Activated CD4-positive, alpha-beta T cell treated with anti-CD3 and anti-CD28 coated beads, Interleukin-2, amount 10 ng/mL, durations not matched to agents 7 days and 5 days (primary cell): Measurements from ENCODE around the gene LMF1. TPM values are rescaled to one million over a fixed set of nuclear protein-coding genes. Genes with fewer than 3 reads are reported as not detected.
"Not testable (repeated sequence)": the region's sequence is repeated elsewhere in the genome, so short reads cannot be mapped to it uniquely, and the experiment has no call there.

Experiments used
- CTCF ChIA-PET: fragments of 350-600 bp; sonication (Branson Sonifier 250); formaldehyde crosslinking; loops from one replicate; lab custom pipeline; 2021; ENCODE audit warnings: antibody characterized with exemption; lab: Charles Lee
- POLR2A ChIA-PET: fragments of 350-600 bp; sonication (Branson Sonifier 250); formaldehyde crosslinking; loops from one replicate; lab custom pipeline; 2021; ENCODE audit warnings: antibody characterized with exemption; lab: Charles Lee
- DNase-seq: peaks from one replicate; pipeline ENCODE4 v3.0.0-alpha.2; 2020
- H3K27ac Mint-ChIP-seq: one replicate; pipeline ENCODE4 v1.8.0; 2021; ENCODE audit warnings: mild to moderate bottlenecking, moderate library complexity, mixed read lengths
- H3K27me3 Mint-ChIP-seq: one replicate; pipeline ENCODE4 v1.8.0; 2021; ENCODE audit warnings: mixed read lengths
- H3K36me3 Mint-ChIP-seq: one replicate; pipeline ENCODE4 v1.8.0; 2021; ENCODE audit warnings: low read depth, mixed read lengths
- H3K4me1 Mint-ChIP-seq: one replicate; pipeline ENCODE4 v1.8.0; 2021; ENCODE audit warnings: mixed read lengths
- H3K4me3 Mint-ChIP-seq: one replicate; pipeline ENCODE4 v1.8.0; 2021; ENCODE audit warnings: mild to moderate bottlenecking, moderate library complexity, mixed read lengths
- H3K9me3 Mint-ChIP-seq: one replicate; pipeline ENCODE4 v1.8.0; 2021; ENCODE audit warnings: mixed read lengths
- total RNA-seq, 2 experiments: library from RNA; stranded (reverse); gene quantifications; one replicate each; pipeline ENCODE4 v1.2.3, GENCODE V29; 2021

LMF1 gene
- total RNA-seq, 2 experiments from 2014 or later: 20.5 to 23.0 TPM

- POLR2A ChIA-PET: no interaction called here
- CTCF ChIA-PET: no interaction called here
- no peak overlapping the region for H3K4me3 Mint-ChIP-seq
These were observed 139.8 kb downstream of the LMF1 start for GRCh38 chr16:830871-831570.

GRCh38 chr16:830107-830870 lies 140.5 kb downstream of the LMF1 start:
- ChIA-PET CTCF (no interaction called here), POLR2A (no interaction called here)
- H3K36me3 Mint-ChIP-seq: no peaks in the 10 kb centered on the region
- no peak overlapping the region for H3K4me3 Mint-ChIP-seq
- no peaks in the 10 kb centered on the region for H3K27me3 Mint-ChIP-seq
- H3K9me3 Mint-ChIP-seq: peaks cover 3% of the 10 kb centered on the region
- H3K27ac Mint-ChIP-seq: no peak overlapping the region
- no peaks in the 10 kb centered on the region for H3K4me1 Mint-ChIP-seq
- DNase-seq: no peak

More at GRCh38 chr16:830871-831570, 139.8 kb downstream of the LMF1 start:
- no peak for DNase-seq
- Mint-ChIP-seq H3K9me3 (peaks cover 6% of the 10 kb centered on the region), H3K27me3 (no peaks in the 10 kb centered on the region), H3K27ac (no peak overlapping the region), H3K4me1 (no peaks in the 10 kb centered on the region), H3K36me3 (no peaks in the 10 kb centered on the region)

GRCh38 chr16:828891-829290 lies 141.9 kb downstream of the LMF1 start:
- H3K36me3 Mint-ChIP-seq: no peaks in the 10 kb centered on the region
- no peak for DNase-seq
- no peaks in the 10 kb centered on the region for H3K27me3 Mint-ChIP-seq
- ChIA-PET CTCF (no interaction called here), POLR2A (no interaction called here)
- no peak overlapping the region for H3K27ac Mint-ChIP-seq
- H3K9me3 Mint-ChIP-seq: no peaks in the 10 kb centered on the region
- H3K4me3 Mint-ChIP-seq: no peak overlapping the region
- H3K4me1 Mint-ChIP-seq: no peaks in the 10 kb centered on the region

GRCh38 chr16:827513-827912 lies 143.3 kb downstream of the LMF1 start:
- no peak for DNase-seq
- Mint-ChIP-seq H3K36me3 (no peaks in the 10 kb centered on the region), H3K27me3 (no peaks in the 10 kb centered on the region), H3K9me3 (no peaks in the 10 kb centered on the region), H3K4me1 (no peaks in the 10 kb centered on the region), H3K27ac (no peak overlapping the region), H3K4me3 (no peak overlapping the region)
- POLR2A ChIA-PET: no interaction called here
- CTCF ChIA-PET: no interaction called here

GRCh38 chr16:825341-826061 lies 145.3 kb downstream of the LMF1 start:
- no peaks in the 10 kb centered on the region for H3K36me3 Mint-ChIP-seq
- H3K4me1 Mint-ChIP-seq: peaks cover 3% of the 10 kb centered on the region
- ChIA-PET POLR2A (no interaction called here), CTCF (no interaction called here)
- no peak overlapping the region for H3K4me3 Mint-ChIP-seq
- DNase-seq: no peak
- H3K9me3 Mint-ChIP-seq: no peaks in the 10 kb centered on the region
- H3K27ac Mint-ChIP-seq: no peak overlapping the region
- H3K27me3 Mint-ChIP-seq: no peaks in the 10 kb centered on the region

GRCh38 chr16:824601-825000 lies 146.2 kb downstream of the LMF1 start:
- ChIA-PET CTCF (no interaction called here), POLR2A (no interaction called here)
- H3K27ac Mint-ChIP-seq: no peak overlapping the region
- no peaks in the 10 kb centered on the region for H3K9me3 Mint-ChIP-seq
- H3K4me1 Mint-ChIP-seq: peaks cover 9% of the 10 kb centered on the region
- H3K27me3 Mint-ChIP-seq: peaks cover 2% of the 10 kb centered on the region
- H3K36me3 Mint-ChIP-seq: no peaks in the 10 kb centered on the region
- H3K4me3 Mint-ChIP-seq: no peak overlapping the region
- no peak for DNase-seq

GRCh38 chr16:824194-824593 lies 146.6 kb downstream of the LMF1 start:
- no peaks in the 10 kb centered on the region for H3K9me3 Mint-ChIP-seq
- ChIA-PET POLR2A (no interaction called here), CTCF (no interaction called here)
- H3K4me3 Mint-ChIP-seq: no peak overlapping the region
- H3K27ac Mint-ChIP-seq: no peak overlapping the region
- H3K27me3 Mint-ChIP-seq: peaks cover 2% of the 10 kb centered on the region
- DNase-seq: no peak
- H3K4me1 Mint-ChIP-seq: peaks cover 13% of the 10 kb centered on the region
- no peaks in the 10 kb centered on the region for H3K36me3 Mint-ChIP-seq

GRCh38 chr16:822909-823297 lies 147.9 kb downstream of the LMF1 start:
- no peaks in the 10 kb centered on the region for H3K9me3 Mint-ChIP-seq
- ChIA-PET POLR2A (no interaction called here), CTCF (no interaction called here)
- H3K27ac Mint-ChIP-seq: no peak overlapping the region
- DNase-seq: no peak
- H3K4me1 Mint-ChIP-seq: peaks cover 14% of the 10 kb centered on the region
- H3K27me3 Mint-ChIP-seq: peaks cover 2% of the 10 kb centered on the region
- H3K4me3 Mint-ChIP-seq: no peak overlapping the region
- H3K36me3 Mint-ChIP-seq: no peaks in the 10 kb centered on the region

- Mint-ChIP-seq H3K9me3 (no peaks in the 10 kb centered on the region), H3K27ac (no peak overlapping the region), H3K4me3 (no peak overlapping the region), H3K36me3 (no peaks in the 10 kb centered on the region), H3K4me1 (peaks cover 14% of the 10 kb centered on the region), H3K27me3 (peaks cover 2% of the 10 kb centered on the region)
- POLR2A ChIA-PET: no interaction called here
- DNase-seq: no peak
- CTCF ChIA-PET: no interaction called here
These were observed 148.4 kb downstream of the LMF1 start for GRCh38 chr16:822174-822908.

GRCh38 chr16:821751-822150 lies 149.0 kb downstream of the LMF1 start:
- POLR2A ChIA-PET: no interaction called here
- DNase-seq: no peak
- Mint-ChIP-seq H3K27me3 (peaks cover 2% of the 10 kb centered on the region), H3K36me3 (no peaks in the 10 kb centered on the region), H3K4me1 (peaks cover 14% of the 10 kb centered on the region), H3K9me3 (no peaks in the 10 kb centered on the region), H3K27ac (no peak overlapping the region), H3K4me3 (no peak overlapping the region)
- CTCF ChIA-PET: no interaction called here

GRCh38 chr16:820748-821147 lies 150.0 kb downstream of the LMF1 start:
- no peak overlapping the region for H3K4me3 Mint-ChIP-seq
- H3K9me3 Mint-ChIP-seq: no peaks in the 10 kb centered on the region
- peaks cover 14% of the 10 kb centered on the region for H3K4me1 Mint-ChIP-seq
- ChIA-PET POLR2A (interaction anchor here (0.6 kb wide), 1 partner anchor 1905 kb away, joined by 3 read pairs; no protein-coding TSS in a partner anchor), CTCF (no interaction called here)
- no peak overlapping the region for H3K27ac Mint-ChIP-seq
- H3K27me3 Mint-ChIP-seq: peaks cover 2% of the 10 kb centered on the region
- no peaks in the 10 kb centered on the region for H3K36me3 Mint-ChIP-seq
- DNase-seq: no peak

- H3K36me3 Mint-ChIP-seq, DNase-seq, CTCF ChIA-PET, H3K9me3 Mint-ChIP-seq, H3K4me3 Mint-ChIP-seq, H3K27me3 Mint-ChIP-seq: not testable (repeated sequence)
- Mint-ChIP-seq H3K4me1 (peaks cover 14% of the 10 kb centered on the region), H3K27ac (peak overlapping the region; percentile 83)
- POLR2A ChIA-PET: interaction anchor here (0.6 kb wide), 1 partner anchor 1905 kb away, joined by 3 read pairs; no protein-coding TSS in a partner anchor
These were observed 150.8 kb downstream of the LMF1 start for GRCh38 chr16:820044-820408.
